GM19397 (cell line): ENCODE results near the gene ENHO.

Experiments used
- ATAC-seq: cut with Tn5 transposase; IDR thresholded peaks from one replicate; pipeline ENCODE4 v1.9.1; 2021; ENCODE audit warnings: mild to moderate bottlenecking, moderate library complexity; ENCODE audit not compliant: unreplicated experiment

ENHO gene

DNA sequence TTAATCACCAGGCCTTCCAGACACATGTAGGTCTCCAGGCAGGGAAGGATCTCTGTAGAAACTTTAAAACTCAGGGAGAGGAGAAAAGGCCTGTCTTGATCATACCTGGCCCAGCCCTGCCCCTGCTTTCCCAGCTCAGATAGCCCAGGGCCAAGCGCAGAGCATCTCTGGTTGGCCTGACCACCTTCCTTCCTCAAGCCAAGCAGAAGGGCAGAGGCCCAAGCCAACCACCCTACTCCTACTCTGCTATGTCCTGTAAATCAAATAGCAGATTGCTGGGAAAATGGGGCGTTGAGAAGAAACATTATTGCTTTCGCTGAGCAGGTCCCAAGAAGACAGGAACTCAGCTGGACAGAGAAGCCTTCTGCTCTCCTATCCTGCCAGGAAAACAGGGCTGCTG is 14.3 kb downstream of the ENHO start:
- ATAC-seq: no peak

DNA sequence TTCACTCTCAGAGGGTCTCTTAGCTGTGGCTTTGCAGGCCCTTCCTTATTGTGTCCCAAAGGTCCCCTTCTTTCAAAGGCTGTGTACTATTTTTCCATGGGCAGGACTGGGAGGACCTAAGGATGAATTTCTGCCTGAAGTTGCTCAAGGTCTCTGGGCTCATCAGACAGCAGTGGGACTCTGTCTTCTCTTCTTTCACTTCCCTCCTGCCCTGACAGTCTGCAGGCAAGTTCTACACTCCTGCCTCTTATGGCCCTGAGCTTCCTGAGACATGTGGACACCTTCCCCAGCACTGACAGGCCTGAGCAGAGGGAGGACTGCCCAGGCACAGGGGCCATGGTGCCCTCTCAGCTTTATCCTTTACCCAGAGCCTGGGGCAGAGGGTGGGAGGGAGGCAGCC is 14.8 kb downstream of the ENHO start:
- ATAC-seq: no peak

DNA sequence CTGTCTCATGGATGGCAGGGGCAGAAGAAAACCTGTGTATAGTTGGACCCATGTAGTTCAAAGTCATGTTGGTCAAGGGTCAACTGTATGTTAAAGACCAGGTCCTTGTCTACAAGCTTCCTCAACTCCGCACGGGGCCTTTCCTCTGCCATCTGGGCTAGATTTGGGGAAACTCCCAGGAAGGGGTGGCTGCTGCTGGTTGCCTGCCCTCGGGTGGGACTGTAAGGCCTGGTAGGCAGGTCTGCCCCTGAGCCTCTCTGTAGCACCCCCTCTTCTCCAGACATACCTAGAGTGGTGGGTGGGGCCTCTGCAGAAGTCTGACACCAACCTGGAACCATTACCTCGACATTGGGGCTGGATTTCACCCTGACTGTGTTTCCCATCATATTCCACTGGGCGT is 15.2 kb downstream of the ENHO start:
- no peak for ATAC-seq

DNA sequence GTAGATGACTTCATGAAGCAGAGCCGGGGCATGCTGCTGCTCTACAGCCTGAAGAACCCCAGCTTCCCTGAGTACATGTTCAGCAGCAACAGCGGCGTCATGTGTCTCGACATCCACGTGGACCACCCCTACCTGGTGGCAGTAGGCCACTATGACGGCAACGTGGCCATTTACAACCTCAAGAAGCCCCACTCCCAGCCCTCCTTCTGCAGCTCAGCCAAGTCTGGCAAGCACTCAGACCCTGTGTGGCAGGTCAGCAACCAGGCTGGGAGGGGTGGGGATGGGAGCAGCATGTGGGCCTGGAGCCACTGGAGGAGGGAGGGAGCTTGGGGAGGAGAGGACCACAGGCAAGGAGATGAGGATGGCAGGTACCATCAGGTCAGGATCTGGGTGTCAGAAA is 16.2 kb downstream of the ENHO start:
- ATAC-seq: no peak

DNA sequence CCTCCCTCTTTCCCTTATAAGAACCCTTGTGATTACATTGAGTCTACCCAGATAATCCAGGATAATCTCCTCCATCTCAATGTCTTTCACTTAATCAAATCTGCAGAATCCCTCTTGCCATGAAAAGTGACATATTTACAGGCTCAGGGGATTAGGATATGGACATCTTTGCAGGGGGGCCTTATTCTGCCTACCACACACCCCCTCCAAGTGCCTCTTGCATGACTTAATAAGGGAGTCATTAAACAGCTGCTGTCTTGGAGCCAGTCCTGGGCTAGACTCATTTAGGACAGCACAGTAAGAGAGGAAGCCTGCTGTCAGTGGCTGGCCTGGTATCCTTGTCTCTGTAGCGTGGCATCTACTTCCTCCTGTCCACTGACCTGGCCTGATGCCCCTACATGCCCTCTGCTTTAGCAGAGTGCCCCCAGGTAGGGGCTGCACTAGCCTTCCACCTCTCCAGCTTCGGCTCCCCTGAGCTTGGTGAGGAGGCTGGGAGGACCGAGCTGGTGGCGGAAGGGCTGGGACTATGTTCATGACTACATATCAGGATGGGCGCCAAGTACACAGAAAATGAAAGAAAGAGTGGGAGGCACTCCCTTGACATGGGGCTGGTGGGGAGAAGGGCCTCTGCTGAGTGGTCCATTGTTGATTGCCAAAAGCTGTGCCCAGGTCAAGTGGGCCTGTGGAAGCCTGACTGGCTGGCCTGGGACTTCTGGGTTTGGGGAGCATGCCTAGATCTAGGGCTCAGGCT is 17.2 kb downstream of the ENHO start:
- no peak for ATAC-seq

DNA sequence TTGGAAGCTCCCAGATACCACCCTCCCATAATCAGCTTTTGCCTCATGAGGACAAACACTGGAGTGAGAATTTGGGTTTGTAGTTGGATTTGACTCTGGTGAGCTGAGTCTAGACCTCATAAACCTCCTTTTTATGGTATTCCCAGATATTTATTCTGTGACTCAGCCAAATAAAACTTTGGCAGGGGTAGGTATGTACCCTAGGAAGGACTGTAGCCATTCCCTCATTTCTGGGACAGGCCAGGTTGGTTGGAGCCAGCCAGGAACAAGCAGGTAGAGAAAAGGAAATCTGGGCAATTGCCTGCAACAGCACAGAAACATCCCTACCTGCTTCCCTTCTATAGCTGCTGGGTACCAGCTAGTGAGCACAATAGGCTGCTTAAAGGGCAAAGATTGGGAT is 19.4 kb downstream of the ENHO start:
- no peak for ATAC-seq

DNA sequence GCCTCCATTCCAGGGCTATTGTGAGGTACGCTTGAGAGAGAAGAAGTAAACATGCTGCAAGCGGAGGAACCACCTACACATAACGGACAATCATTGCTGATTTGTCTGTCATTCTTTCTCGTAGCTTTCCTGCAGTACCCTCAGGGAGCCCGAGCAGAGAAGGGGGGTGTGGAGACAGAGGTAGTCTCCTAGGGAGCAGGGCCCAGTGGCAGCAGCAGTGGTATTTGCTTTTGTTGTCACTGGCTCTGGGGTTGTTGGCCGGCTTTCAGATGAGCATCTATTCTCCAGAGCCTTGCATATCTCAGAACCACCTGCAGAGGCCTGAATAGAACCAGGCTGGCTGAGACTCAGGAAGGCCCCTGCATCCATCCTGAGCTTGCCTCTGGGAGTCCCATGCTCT is 19.9 kb downstream of the ENHO start:
- ATAC-seq: no peak

DNA sequence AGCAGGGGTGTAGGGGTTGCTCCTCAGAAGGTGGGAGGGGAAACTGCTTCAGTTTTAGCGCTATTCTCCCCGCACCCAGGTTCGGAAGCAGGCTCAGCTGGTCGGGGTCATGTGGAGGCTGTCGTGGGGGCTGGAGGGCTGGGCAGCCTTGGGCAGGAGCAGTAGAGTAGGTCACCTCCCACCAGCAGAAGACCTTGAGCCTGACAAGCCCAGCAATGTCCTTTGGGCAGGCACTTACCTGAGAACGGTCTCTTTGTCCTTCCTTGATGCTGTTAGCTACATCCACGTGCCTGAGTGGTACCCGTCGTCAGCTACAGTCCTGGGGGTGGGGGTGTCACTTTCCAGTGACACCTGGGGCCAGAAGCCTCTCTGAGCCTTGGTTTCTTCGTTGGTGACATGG is 20.3 kb downstream of the ENHO start:
- no peak for ATAC-seq

DNA sequence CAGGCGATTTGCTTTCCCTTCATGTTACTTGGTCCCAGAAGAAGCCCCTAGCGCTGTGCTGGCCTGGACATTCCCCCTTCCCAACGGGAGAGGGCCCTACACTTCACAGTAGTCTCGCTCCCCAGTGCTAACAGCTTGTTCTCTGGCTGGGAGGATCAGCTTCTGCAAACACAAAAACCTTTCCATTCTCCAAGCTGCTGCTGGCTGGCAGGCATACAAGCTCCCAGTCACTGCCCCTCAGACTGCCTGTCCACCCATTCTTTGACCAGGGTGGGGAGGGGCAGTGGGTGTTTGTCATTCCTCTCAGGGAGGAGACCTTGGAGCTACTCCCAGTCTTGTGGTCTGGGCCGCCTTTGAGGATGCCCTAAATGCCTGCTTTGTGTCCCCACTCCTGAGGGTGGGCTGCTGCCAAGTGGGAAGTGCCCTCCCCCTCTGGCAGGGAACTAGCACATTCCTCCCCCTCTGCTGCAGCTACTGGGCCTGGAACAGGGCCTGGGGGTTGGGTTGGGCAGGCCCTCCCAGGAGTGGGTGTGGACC is 20.8 kb downstream of the ENHO start:
- ATAC-seq: no peak

DNA sequence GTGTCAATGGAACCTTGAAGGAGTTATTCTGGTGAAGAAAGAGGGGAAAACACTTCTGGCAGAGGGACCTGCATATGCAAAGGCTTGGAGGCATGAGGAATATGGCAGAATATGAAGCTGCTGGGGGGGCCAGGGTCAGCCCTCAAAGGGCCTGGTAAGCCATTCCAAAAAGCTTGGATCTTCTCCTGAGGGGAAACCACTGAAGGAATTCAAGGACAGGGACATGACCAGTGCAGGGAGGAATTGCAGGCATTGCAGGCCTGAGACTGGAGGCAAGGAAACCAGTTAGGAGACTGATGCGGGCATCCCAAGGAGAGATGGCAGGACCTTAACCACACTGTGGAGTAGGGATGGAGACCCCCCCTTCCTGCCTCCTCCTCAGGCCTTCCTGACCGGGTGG is 21.4 kb downstream of the ENHO start:
- ATAC-seq: no peak

DNA sequence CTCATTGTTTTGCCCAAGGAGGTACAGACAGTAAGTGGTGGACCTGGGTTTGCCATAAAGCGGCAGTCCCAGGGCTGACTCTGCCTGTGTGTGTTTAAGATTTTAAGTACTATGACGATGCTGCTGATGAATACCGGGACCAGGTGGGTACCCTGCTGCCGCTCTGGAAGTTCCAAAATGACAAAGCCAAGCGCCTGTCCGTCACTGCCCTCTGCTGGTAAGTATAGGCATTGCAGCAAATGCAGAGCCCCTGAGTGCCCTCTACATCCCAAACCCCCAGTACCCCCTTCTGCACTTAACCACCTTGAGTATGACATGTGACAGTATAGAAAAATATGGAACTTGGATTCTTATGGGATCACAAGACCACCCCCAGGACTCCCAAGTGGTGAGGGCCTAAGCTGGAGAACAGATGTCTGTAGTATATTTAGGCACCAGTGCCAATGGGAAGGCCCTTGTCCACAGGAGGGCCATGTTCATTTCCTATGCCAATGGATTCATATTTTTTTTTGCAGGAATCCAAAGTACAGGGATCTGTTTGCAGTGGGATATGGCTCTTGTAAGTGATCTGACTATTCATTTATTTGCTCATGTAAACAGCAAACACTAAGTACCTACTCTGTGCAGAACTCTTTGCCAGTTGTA is 22.0 kb downstream of the ENHO start:
- no peak for ATAC-seq

DNA sequence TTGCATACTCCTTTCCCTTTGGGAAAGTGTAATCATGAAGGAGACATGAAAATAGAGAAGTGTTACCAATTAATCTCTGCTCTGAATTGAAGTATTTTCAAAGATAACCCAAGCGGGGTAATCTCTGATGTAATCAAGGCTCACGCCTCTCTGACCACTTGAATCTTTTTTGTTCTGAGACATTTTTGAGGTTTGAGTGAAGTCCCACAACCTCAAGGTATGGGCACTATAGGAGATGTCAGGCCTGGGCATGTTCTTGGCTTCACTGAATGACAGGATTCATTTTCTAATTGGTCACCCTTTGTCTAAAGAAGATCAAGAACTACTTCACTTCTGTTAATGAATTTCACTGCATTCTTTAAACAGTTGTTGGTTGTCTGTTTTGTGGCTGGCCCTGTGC is 23.7 kb downstream of the ENHO start:
- ATAC-seq: no peak

DNA sequence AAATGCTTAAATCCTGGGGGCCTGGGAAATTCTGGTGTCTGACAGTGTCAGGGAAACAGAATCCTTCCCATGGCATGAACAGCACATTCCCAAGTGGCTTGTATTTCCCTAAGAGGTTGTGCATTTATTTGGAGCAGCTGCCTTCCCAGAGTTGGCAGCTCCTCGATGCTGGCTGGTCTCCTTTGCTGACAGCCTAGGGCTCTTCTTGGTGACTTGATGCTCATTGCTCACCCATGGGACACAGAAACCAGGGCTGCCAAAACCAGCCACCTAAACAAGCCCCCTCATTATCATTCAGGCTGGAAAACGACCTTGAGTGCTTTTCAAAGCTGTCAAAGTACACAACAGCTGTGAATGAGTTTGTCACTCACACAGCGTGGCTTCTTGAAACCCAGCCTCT is 24.2 kb downstream of the ENHO start:
- ATAC-seq: no peak

DNA sequence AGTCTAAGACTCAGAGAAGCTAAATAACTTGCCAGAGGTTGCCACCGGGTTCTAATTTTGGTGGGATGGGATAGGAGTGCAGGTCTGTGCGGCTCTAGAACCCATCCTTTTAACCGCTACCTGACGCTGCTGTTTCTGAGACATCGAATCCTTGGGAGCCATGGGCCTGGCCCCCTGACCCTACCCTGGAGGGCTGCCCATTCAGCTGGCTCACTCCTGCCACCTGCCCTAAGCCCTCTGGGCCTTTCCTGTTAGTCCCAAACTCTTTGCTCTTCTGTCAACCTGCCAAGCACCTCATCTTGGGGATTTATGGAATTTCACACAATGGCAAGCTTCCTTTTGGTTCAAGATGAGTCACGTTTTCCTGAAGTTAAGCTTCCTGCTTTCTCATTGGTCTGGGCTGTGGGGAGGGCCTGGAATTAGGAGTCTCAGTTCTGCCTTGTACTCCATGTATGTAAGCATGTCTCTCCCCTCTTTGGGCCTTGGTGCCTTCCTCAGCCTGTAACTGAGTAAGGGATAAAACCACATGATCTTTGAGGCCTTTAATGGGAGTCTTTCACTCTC is 26.6 kb downstream of the ENHO start:
- ATAC-seq: no peak

DNA sequence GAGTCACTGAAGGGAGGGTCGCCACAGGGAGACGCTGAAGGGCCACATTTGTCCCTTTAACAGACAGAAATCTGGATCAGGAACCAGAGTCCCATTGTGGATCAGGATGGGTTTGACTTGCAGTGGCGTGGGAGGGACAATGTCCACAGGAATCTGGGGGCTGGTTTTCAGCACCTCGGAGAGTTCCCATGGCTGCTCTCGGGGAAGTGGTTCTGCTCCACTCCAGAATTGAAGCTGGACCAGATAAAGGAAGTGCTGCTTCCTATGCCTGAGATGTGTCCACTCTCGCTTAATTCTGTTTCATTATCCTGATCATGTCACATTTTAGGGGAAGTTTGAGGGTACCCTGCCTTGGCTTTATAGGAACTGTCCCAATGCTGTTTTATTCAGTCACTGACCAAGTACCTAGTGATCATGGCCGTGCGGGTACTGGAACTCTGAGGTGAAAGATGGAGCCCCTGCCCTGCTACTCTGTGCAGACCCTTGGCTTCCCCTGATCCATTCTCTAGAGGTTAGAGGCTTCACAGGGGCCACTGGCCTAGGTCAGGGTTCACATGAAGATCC is 28.7 kb downstream of the ENHO start:
- no peak for ATAC-seq

DNA sequence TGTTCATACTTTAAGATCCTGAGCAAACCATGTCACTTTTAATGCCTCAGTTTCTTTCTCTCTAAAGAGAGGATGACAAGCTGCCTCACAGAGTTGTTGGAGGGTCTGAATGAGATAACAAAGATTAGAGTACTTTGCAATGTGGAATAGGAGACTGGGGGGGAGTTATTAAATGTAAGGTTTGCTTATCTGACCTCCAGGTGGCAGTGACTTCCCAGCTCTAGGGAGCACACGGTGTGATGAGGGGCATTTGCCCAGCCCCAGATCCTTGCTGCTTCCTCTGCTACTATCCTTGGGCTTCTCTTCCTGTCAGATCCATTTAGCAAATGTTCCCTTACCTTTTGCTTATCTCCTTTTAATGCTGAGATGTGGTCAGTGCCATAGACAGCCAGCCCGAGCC is 30.7 kb downstream of the ENHO start:
- no peak for ATAC-seq

DNA sequence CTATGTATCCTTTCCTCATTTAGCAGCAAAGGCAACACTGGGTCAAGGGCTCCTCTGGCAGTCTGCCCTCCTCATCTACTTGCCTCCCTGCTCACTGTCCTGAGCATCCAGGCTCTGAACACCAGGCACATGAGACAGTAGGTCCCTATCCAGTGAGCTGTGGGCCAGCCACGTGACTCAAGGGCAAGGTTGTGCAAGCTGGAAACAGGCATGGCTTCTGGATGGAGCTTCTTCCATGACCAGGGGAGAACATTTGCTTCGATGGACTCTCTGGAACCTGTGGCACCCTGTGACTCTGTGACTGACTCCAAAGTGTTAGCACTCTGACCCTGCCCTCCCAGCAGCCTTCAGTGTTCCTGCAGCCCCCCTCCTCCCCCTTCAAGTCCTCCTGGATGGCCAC is 31.2 kb downstream of the ENHO start:
- no peak for ATAC-seq

DNA sequence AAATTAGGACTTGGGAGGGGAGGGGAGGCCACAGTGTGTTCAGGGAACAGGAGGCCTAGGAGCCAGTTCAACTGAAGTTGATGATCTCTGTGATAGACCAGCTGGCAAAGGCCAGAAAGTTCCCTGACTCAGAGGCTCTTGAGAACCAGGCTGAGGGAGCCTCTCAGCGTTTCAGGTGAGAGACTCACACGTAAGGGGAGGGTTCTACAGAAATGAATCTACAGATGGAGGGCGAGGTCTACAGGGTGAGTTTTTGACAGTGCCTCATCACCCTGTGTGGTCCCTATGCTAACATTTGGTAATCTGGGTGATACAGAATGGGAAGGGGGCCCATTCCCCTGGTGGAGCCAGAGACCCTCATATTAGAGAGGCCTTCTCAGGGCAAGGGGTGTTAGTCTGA is 32.0 kb downstream of the ENHO start:
- ATAC-seq: no peak

DNA sequence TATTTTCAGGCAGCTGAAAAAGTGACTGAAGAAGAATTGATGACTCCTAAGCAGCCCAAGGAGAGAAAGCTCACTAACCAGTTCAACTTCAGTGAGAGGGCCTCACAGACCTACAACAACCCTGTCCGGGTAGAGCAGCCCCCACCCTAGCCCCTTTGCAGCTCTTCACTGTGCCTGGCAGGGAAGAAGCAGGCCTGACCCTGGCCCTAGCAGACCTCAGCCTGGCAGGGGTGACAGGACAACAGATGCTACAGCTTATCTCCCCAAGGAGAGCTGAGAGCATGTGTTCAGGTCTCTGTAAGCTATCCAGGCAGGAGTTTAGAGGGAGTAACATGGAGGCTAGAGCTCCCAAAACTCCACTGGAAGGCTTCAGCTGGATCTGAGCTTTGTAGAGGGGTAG is 32.4 kb downstream of the ENHO start:
- no peak for ATAC-seq

DNA sequence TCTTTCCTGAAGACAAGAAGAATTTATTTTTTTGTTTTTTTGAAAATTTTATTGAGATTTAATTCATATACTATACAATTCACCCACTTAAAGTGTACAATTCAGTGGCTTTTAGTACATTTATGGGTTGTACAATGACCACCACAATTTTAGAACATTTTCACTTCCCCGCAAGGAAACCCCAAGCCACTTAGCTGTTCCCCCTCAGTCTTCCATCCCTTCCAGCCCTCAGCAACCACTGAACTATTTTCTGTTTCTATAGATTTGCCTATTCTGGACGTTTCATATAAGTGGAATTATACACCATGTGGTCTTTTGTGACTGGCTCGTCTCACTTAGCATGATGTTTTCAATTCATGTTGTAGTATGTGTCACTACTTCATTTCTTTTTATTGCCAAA is 36.2 kb downstream of the ENHO start:
- ATAC-seq: no peak

DNA sequence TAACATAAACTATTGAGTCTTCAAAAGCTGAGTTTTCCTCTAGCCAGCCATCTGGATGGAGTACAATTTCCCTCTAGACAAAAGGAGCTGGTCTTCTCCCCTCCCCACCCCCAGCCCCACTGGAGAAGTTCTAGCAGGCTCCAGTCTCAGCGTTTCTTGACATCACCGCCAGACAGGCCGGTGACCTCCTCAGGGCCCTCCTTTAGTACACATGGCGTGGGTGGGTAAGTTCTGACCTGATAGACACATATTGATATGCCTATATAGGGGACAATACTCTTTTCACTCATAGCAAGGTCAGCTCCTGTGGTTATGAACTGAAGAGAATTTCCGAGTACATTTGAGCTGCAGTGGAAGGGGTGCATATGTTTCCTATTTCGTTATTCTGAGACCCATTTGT is 37.0 kb downstream of the ENHO start:
- no peak for ATAC-seq

DNA sequence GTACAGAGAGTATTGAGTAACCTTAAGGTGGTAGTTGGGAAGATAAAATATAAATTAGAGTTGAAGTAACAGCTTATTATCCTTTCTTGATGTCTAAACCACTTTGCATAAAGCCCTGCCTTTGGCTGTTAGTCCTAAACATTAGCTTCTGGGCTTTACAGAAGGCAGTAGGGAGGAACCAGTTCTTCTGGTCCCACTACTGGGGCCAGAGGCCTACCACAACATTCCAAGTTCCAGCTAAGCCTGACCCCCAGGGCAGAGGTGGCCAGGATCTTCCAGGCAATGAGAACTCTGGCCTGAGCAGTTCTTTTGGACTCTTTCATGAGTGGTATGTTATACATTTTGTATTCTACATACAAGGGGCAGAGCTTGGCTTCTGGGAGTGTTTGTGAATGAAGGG is 38.1 kb downstream of the ENHO start:
- ATAC-seq: no peak
